ENCODE results near the gene SPDYE2. TPM values are rescaled to one million over a fixed set of nuclear protein-coding genes. Genes with fewer than 3 reads are reported as not detected.
"Not testable (repeated sequence)": the region's sequence is repeated elsewhere in the genome, so short reads cannot be mapped to it uniquely, and the experiment has no call there.

Gene SPDYE2
- total RNA-seq, 1 donor from 2014 or later: not detected

- not testable (repeated sequence) for DNase-seq (ENCODE audit: extremely low read depth, low read depth, low spot score)
Measured at GRCh38 chr7:102596036-102596435, 45.0 kb downstream of the SPDYE2 start.

DNA sequence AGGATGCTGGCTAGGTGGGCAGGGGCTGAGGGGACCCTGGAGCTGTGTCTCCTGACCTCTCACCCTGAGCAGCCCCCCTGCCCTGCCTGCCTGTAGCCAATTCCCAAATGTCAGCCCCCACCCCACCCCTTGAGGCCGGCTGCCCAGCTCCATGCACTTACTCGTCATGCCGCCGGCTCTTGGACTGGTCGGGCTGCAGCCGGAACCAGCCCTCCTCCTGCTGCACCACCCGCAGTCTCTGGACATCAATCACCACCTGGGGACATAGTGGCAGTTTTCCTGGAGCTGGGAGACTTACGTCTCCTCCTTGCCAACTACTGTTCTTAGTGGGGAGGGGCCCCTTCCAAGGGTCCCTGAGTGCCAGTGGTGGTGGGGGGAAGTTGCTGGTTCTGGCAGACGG, 48.7 kb downstream of the SPDYE2 start:
- not testable (repeated sequence) for DNase-seq (ENCODE audit: extremely low read depth, low read depth, low spot score)

DNA sequence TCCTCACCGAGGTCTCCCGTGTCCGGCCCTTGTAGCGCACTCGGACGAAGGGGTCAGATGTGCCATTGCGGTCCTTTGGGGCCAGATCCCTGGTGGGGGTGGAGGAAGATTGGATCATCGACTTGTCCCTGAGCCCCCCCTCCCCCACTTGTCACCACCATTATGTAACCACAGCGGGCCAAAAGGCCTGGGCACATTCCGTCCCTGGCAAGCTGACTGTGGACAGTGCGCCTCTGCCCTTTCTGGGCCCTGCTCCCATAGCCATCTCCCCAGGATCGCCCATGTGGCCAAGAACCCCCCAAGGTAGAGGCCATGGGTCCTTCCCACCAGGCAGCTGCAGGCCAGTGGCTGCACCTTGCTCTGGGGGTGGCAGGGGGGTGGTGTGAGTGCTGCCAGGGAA, 51.3 kb downstream of the SPDYE2 start:
- DNase-seq (ENCODE audit: extremely low read depth, low read depth, low spot score): not testable (repeated sequence)

- not testable (repeated sequence) for DNase-seq (ENCODE audit: extremely low read depth, low read depth, low spot score)
Measured at GRCh38 chr7:102604431-102605145, 53.6 kb downstream of the SPDYE2 start.

DNA sequence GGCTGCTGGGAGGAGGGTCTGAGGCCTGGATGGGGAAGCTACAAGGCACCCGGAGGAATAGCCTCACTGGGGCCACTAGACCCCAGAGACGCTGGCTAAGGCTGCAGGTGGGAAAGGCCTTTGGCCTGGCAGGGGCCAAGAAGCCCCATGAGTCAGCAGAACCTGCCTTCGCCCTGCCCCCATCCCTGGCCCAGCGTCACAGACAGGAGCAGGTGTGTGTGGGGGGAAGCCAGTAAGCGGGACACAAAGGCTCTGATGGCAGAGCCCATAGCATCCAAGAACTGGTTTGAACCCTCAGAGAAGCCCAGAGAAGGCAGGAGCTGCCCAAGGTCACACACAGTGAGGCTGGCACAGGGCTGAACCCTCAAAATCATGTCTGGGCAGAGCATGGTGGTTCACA, 55.8 kb downstream of the SPDYE2 start:
- DNase-seq (ENCODE audit: extremely low read depth, low read depth, low spot score): not testable (repeated sequence)

DNA sequence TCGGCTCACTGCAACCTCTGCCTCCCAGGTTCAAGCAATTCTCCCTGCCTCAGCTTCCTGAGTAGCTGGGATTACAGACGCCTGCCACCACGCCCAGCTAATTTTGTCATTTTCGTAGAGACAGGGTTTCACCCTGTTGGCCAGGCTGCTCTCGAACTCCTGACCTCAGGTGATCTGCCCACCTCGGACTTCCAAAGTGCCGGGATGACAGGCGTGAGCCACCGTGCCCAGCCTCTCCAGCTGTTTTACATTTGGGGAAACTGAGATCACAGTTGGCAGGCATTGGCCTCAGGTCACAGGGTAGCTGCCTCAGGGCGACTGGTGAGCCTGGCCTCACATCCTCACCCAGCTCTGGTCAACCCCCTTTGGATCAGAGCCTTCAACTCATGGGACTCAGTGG, 58.7 kb downstream of the SPDYE2 start:
- DNase-seq (ENCODE audit: extremely low read depth, low read depth, low spot score): not testable (repeated sequence)

- not testable (repeated sequence) for DNase-seq (ENCODE audit: extremely low read depth, low read depth, low spot score)
Measured at GRCh38 chr7:102610441-102610840, 59.4 kb downstream of the SPDYE2 start.

GRCh38 chr7:102611013-102611674, 60.1 kb downstream of the SPDYE2 start:
- not testable (repeated sequence) for DNase-seq (ENCODE audit: extremely low read depth, low read depth, low spot score)

GRCh38 chr7:102611675-102612325, 60.8 kb downstream of the SPDYE2 start:
- not testable (repeated sequence) for DNase-seq (ENCODE audit: extremely low read depth, low read depth, low spot score)

Other genes starting within 250 kb of the SPDYE2 start
- not detected in 2 replicates for gene SPDYE6, start 194.8 kb upstream of the SPDYE2 start, total RNA-seq
- 13.8 and 28.1 TPM in 2 replicates for gene PRKRIP1, start 154.9 kb upstream of the SPDYE2 start, total RNA-seq
- gene ORAI2, start 117.7 kb upstream of the SPDYE2 start, total RNA-seq: 90.0 and 108 TPM in 2 replicates
- gene ALKBH4, start 86.4 kb upstream of the SPDYE2 start, total RNA-seq: 12.5 and 12.8 TPM in 2 replicates
- 17.1 and 23.5 TPM in 2 replicates for gene LRWD1, start 86.2 kb upstream of the SPDYE2 start, total RNA-seq
- gene POLR2J, start 72.3 kb upstream of the SPDYE2 start, total RNA-seq: 50.5 and 54.8 TPM in 2 replicates
- 12.1 and 14.4 TPM in 2 replicates for gene RASA4B, start 33.4 kb upstream of the SPDYE2 start, total RNA-seq
- 9.7 and 11.7 TPM in 2 replicates for gene UPK3BL2, start 7.5 kb upstream of the SPDYE2 start, total RNA-seq
- 16.6 and 21.4 TPM in 2 replicates for gene POLR2J3, start 21.4 kb downstream of the SPDYE2 start, total RNA-seq
- 22.0 and 30.1 TPM in 2 replicates for gene RASA4, start 65.5 kb downstream of the SPDYE2 start, total RNA-seq
- 13.4 and 24.4 TPM in 2 replicates for gene UPK3BL1, start 91.6 kb downstream of the SPDYE2 start, total RNA-seq
- gene SPDYE2B, start 99.1 kb downstream of the SPDYE2 start, total RNA-seq: not detected in 2 replicates
- gene POLR2J2, start 120.4 kb downstream of the SPDYE2 start, total RNA-seq: 1.8 and 6.1 TPM in 2 replicates
- gene FAM185A, start 197.8 kb downstream of the SPDYE2 start, total RNA-seq: 4.6 and 8.9 TPM in 2 replicates

Data from glomerular endothelial cell (primary cell).